Activated CD4-positive, CD25-positive, alpha-beta regulatory T cell treated with anti-CD3 and anti-CD28 coated beads, Interleukin-2, amount 50 U/mL, for 72 hours (primary cell): ENCODE results near the gene VSIG10L.

ENCODE experiments used
- DNase-seq: peaks from one replicate; pipeline ENCODE4 v3.0.0; 2021

The VSIG10L gene

DNA sequence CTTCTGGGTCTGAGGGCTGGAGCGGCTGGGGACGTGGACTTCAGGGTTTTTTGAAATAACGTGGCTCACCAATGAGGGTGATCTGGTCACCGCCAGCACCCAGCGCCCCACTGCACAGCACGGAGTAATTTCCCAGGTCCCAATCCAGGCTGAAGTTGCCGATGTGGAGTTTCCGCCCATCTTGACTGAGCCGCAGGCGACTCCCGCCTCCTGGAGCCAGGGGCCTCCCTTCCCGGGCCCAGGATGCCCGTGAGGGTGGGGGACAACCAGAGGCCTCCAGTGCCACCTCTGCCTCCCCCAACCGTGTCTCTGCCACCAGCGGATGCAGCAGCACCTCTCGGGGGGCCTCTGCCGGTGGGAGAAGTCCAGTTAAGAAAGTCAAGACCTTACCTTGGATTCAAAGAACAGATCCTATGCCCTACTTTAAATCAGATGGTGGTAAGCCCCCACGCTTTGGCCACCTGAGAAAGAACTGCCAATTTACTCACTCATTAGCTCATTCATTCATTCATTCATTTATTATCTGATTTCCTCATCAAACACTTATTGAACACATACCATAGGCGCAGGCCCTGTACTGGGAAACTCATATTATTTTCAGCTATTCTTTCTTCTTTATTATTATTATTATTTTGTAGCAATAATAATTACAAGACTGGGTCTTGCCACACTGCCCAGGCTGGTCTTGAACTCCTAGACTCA is 3.9 kb downstream of the VSIG10L start:
- no peak for DNase-seq

DNA sequence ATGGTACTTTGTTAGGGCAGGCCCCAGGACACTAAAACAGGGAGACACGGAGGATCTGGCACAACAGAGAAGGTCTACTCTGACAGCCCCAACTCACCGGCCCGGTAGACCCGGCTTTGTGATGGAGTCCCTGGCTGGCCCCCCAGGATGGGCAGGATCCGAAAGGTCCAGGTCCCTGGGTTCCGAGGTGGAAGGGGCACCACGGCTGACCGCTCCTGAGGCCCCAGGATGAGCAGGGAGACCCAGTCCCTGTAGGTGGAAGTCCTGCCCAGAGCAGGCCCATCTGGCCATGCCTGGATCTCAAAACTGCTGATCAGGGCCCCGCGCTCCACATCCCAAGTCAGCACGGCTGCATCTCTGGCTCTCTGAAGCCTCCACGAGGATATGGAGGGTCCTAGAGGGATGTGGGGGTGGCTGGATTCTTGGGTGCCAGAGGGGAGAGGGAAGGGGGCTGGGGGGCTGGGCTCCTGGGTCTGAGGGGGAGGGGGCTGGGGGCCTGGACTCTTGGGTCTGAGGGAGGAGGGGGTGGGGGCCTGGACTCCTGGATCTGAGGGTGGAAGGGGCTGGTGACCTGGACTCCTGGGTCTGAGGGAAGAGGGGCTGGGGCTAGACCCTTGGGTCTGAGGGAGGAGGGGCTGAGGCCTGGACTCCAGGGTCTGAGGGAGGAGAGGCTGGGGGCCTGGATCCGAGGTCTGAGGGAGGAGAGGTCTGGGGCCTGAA is 4.6 kb downstream of the VSIG10L start:
- DNase-seq: no peak

DNA sequence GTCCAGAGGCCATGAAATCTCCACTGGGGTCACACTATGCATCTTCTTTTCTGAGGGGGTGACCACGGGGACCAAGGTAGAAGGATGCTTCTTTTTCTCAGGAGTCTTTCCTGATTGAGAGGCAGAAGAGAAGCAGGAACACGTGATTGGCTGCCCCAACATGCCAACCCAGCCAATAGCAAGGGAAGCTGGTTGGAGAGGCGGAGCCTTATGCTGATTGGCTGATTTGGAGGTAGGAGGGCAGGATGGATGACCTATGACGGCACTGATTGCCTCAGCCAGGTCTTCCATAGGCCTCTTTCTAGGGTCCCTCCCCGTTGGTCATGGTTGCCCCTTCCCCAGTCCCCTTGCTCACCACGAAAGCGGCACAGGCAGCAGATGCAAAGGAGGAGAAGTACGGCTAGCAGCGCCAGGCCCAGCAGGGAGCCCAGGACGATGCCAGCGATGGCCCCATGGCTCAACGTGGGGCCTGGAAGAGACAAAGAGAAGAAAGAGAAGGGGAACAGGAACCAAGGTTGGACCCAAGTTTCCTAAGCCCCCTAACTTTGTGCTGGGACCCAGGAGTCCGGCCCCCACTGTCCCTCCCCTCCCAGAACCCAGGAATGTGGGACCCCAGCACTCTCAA is 8.0 kb downstream of the VSIG10L start:
- DNase-seq: no peak

DNA sequence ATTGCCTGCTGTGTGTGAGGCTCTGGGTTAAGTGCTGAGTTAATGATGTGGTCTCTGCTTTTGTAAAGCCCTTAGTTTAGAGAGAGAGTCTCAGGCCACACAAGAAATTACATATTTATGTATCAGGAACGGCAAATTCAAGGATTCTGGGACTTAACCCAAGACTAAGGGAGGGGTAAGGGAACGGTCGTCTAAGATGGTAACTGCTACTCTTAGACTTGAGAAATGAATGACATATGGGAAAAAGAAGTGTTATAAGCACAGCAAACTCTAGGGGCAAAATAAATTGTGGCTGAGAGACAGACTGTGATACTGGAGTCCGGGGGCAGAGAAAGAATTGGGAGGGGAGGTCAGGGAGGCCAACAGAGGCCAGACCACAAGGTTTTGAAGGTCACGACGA is 10.2 kb downstream of the VSIG10L start:
- no peak for DNase-seq

DNA sequence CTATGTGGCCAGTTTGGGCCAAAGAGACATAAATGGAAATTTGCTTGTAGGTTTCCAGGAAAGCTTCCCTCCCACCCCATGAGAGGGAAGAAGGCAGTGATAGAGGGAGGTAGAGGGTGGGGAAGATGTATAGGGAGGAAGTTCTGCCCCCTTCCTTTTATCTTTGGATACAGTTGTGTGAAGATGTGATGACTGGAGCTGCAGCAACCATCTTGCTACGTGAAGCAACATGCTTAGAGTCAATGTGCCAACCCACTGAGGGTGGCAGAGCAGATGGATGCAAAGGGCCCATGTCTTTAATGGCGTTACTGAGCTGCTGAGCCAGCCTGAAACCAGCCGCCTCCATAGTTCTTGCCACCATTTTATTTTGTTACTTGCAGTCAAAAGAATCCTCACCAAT is 10.7 kb downstream of the VSIG10L start:
- no peak for DNase-seq

DNA sequence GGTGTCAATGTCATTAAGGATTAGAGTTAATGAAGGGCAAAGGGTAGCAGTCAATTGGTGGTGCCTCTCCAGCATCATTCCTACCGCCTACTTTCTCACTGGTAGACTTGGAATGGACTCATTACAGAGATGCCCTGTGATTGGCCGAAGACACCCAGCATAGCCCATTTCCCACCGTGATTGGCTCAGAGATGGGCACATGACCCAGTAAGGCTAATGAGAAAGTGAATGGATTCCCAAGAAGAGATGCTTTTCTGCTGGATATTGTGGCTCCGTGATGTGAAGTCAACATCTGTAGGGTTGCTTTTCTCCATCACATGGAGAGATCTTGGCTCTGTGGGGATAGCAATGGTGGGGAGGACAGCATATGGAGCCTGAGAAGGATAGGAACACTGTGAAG is 11.6 kb downstream of the VSIG10L start:
- DNase-seq: no peak

DNA sequence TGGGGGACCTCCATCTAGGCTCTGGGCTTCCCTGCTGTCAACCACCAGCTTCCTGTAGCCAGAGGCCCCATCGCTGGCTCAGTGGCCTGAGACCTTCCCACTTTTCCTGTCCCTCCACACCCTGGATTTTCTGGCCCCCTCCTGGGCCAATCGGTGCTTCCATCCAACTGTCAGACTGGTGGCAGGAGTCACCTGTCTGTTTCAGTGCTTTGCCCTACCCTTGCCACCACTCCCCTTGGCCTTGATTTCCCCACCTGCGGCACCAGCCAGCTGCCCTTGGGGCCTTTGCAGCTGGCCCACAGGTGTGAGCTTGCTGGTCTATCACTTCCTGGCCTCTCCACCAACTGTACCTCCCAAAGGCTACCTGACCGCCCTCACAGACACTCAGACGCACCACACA is 12.5 kb downstream of the VSIG10L start:
- no peak for DNase-seq

DNA sequence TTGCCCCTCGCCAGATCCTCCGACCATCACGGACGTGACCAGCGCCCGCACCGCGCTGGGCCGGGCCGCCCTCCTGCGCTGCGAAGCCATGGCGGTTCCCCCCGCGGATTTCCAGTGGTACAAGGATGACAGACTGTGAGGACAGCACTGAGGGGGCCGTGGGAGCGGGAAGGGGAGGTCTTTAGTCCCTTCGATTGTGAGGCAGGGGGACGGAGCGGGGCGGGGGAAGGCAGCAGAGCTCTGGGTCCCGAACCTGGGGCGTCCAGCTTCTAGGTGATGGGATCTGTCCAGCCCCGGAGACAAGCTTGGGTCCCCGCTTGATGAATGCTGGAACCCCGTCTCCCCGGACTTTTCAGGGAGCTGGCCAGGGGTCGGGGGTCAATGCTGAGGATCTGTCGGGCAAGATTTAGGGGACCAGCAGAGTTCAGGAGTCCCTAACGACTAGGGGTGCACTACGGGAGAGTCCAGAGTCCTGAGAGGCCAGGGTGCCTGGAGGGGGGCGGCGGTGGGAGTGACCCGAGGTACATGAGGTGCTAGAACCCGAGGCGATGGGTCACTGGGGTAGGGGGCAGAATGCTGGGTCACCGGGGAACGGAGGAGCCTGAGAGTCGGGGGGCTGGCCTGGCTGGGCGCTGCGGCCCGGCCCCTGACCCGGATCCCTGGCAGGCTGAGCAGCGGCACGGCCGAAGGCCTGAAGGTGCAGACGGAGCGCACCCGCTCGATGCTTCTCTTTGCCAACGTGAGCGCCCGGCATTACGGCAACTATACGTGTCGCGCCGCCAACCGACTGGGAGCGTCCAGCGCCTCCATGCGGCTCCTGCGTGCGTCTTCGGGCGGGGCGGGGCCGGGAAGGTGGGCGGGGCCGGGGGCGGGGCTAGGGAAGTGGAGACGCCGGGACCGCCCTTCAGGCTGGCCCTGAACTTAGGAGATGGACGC is 14.6 kb downstream of the VSIG10L start:
- peak; percentile 54 for DNase-seq

DNA sequence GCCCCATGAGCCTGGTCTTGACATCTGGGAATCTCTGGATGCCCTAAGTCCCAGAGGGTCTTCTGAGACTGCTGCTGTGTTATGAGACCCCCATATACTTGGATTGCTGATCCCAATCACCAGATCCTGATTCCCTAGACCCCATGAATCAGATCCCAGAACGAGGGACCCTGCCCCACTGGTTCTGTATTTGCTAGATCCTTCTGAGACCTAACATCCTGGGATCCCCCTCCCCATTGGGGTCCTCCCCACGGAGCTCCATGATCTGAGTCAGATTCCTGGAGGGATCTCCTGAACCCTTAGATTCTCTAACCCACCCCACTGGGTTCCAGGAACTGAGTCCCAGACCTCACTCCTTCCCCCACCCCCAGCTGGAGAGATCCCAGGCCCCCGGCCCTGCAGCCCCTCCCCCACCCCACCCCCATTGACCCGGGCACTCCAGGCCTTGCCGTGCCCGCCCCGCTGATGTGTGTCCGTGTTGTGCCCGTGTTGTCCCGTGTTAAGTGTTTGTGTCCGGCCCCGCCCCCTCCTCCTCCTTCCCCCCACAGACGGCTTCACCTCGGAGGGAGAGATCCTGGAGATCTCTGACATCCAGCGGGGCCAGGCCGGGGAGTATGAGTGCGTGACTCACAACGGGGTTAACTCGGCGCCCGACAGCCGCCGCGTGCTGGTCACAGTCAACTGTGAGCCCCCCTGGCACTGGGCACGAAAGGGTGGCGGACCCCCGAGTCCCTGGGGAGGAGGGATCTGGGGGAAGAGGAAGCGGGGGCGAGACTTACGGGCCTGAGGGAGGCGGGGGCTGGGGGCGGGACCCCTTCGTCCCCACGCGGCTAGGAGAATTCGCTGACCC is 15.5 kb downstream of the VSIG10L start:
- no peak for DNase-seq

DNA sequence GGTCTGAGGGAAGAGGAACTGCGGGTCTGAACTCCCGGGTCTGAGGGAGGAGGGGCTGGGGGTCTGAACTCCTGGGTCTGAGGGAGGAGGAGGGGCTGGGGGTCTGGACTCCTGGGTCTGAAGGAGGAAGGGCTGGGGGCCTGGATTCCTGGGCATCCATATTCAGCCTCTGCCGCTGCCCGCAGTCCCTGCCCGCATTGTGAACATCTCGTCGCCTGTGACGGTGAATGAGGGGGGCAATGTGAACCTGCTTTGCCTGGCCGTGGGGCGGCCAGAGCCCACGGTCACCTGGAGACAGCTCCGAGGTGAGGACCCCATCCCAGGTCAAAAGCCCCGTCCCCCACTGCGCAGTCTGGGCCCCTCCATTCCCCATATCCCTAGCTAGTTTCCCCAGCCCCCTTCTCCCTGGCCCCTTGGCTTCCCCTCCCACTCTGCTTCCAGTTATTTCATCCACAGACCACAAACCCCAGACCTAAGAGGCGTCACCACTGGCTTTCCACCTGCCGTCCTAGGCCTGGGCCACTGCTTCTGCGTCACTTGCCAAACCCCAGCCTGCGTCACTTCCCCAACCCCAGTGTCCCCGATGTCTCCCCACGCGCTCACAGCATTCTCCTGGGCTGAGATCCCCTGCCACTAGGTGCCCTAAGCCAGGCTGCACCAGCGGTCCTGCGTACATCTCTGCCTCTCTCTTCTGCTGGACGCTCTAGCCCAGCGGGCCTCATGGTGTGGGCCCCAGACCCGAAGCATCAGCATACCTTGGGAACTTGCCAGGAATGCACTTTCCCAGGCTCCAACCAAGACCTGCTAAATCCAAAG is 16.6 kb downstream of the VSIG10L start:
- DNase-seq: no peak

DNA sequence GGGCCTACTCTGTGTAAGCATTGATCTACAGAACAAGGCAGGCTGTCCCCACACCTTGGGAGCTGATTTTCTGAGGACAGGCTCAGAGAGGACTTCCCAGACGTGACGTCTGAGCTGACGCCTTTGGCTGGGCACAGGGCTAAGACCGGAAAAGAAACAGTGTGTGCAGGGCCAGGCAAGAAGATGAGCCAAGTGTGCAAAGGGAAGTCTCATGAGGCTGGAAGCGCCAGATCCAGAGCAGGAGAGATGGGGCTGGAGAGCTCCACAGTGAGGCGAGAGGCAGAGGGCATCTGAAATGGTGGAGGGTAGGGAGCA is 17.8 kb downstream of the VSIG10L start:
- no peak for DNase-seq

DNA sequence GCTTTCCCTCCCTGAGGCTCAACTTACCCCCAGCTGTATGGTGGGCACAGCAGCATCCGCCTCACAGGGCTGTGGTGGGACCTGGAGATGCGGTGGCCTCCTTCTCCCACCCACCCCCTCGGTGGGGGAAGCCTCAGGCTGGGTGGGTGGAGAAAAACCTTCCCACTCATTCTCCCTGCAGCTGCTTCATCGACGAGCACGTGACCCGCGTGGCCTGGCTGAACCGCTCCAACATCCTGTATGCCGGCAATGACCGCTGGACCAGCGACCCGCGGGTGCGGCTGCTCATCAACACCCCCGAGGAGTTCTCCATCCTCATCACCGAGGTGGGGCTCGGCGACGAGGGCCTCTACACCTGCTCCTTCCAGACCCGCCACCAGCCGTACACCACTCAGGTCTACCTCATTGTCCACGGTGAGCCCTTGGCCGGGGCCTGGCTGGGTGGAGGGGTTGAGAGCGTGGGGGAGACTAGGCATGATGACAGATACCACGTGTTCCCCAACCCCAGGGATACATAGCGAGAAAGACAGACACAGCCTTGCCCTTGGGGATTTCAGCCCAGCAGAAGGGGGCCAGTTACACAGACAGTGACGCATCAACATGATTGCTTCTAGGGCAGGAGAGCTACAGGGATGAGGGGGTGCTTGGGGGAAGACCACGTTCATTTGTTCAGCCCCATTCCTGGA is 18.3 kb downstream of the VSIG10L start:
- DNase-seq: no peak

DNA sequence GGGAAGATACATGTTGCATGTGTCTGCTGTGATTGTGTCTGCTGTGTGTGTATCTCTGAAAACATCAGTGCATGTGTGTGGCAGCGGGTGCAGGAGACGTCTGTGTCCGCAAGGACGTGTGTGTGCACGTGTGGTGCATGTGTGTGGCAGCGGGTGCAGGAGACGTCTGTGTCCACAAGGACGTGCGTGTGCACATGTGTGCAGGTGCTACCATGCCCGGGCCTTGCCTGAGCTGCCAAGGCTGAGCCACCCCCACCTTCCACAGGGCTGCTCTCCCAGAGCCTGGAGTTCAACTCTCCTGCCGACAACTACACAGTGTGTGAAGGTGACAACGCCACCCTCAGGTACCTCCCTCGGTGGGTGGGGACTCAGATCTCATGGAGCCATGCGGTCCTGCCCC is 20.1 kb downstream of the VSIG10L start:
- DNase-seq: no peak

DNA sequence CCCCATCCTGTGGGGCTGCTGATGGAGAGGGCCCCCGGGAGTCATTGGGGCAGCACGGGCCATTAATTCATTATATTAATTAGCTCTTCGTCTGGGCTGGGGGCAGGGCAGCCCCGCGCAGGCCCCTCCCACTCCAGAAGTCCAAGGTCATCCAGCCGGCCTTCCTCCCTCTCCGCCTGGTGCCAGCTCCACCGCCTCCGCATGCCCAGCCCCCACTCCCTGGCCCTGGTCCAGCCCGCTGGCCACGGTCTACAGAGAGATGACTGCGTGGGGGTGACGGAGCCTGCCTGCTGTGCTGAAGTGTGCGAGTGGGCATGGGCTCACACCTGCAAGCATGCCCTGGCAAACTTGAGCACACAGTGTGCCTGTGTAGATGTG is 21.7 kb downstream of the VSIG10L start:
- no peak for DNase-seq

DNA sequence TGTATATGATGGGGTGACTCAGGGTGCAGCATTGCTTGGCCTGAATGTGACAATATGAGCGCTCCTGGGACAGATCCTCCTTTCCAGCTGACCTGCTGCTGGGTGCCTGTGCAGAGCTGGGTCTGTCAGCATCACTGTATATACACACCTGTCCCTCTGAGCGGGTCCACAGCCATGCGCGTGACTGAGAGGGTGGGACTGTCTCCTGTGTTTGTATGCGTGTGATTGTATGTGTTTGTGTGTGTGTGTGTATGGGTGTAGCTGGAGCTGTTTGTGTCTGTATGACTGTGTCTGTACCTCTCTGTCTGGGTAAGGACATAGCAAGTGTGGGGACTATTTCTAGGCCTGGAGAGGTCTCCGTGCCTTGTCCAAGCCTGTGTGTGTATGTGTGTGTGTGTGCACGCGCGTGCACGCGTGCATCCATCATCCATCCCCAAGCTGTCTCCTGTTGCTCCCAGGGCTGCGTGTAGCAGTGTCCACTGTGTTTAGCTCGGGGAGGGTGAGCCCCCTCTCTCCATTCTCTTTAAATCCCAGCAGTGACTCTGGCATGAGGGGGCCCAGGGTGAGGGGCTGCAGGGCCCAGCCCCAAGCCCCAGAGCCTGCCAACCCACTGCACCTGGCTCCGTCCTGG is 22.2 kb downstream of the VSIG10L start:
- DNase-seq: no peak

DNA sequence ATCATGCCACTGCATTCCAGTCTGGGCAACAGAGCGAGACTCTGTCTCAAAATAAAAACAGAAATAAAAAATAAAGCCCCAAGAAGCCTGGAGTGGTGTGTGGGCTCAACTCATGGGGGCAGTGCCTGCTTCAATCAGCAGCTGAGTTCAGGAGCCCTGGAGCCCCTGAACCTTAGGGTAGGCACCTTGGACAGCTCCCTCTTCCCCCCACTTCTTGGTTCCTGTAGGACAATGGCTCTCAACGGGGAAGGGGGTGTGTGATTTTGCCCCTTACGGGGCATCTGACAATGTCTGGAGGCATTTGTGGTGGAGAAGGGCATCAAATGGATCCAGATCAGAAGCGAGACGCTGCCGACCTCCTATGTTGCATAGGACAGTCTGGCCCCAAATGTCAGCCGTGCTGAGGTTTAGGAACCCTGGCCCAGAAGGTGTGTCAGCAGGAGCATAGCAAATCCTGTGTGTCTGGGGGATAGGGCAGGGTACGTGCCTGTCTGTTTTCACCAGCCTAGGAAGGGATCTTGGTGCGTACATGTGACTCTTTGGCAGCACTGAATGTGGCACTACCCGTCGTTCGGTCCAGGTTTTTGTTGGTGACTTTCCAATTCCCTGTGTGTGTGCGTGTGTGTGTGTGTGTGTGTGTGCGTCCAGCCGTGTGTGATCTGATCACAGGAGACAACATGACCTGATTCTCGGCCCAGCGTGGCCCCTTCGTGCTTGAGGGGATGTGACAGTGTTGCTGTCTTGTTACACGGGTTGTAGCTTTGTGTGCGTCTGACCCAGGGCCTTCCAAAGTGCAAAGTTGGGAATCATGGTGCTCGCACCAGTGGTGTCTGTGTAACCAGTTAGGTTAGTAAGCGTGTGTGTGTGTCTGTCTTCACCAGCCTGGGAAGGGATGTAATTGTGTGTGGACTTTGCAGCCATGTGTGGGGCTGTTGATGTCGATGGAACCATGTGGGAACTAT is 23.0 kb downstream of the VSIG10L start:
- no peak for DNase-seq

DNA sequence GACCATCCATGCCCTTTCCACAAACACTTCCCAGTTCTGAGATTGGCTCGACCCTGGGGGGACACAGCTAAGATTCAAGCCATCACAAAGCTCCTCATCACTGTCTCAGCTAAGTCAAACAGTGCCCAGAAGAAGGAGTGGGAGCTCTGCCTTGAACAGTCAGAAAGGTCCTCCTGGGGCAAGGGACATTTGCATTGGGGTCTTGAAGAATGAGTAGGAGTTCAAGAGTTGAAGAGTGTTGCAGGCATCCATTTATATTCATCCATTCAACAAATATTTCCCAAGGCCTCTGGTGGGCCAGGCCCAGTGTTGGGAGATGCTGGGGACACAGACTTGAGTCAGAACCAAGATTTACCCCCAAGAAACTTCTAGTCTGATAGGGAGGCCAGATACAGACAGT is 24.0 kb downstream of the VSIG10L start:
- DNase-seq: no peak

DNA sequence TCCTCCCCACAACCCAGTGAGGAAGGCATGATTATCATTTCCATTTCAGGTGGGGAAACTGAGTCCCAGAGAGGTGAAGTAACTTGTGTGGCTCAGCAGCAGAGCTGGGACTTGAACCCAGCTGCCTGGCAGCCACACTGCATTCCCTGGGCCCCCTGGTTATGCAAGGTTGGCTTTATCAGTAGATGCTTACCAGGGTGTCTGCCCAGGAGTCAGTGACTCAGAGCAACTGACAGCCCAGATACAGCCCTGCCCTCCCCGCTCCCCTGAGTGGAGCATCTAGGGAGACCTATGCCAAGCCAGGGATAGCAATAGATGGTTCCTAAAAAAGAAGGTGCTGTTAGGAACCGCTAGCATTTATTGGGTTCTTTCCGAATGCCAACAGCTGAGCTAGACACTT is 24.6 kb downstream of the VSIG10L start:
- no peak for DNase-seq

DNA sequence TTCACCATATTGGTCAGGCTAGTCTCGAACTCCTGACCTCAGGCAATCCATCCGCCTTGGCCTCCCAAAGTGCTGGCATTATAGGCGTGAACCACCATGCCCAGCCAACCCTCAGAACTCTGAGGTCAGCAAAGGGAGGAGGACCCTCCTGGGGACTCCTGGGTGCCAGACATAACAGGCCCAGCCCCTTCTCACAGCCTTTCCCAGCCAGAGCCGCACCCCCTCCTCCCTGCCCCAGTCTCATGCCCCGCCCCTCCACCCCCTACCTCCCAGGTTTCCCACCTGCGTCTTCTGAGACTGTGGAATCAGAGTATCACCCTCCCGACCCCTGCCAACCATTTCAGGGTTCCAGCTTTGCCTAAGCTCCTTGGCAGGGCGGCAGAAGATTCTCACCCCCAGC is 25.3 kb downstream of the VSIG10L start:
- no peak for DNase-seq
